Breast epithelium (tissue), 4 donors: ENCODE measurements around the gene RBM33. TPM values are rescaled to one million over a fixed set of nuclear protein-coding genes. Genes with fewer than 3 reads are reported as not detected.
A peak's percentile ranks its signal among the peaks of the same experiment; 100 is the strongest.

Source experiments
- DNase-seq, 2 donors: peaks; one replicate each; pipeline ENCODE4 v3.0.0-alpha.2; 2019; ENCODE audit warnings: low spot score in 2 of 2
- H3K27ac ChIP-seq, 2 donors: fragments of 200-600 bp; sonication (generic) in 1 of 2; one replicate each; pipeline ENCODE4 v1.5.1; 2016 to 2019; ENCODE audit warnings: mild to moderate bottlenecking in 1 of 2
- H3K27me3 ChIP-seq, 2 donors: fragments of 200-600 bp; sonication (generic) in 1 of 2; one replicate each; pipeline versions ENCODE4 v1.5.1 to v1.6.0; 2017 to 2019; ENCODE audit warnings: control low read depth in 1 of 2, mild to moderate bottlenecking in 1 of 2
- H3K36me3 ChIP-seq: fragments of 200-600 bp; one replicate; pipeline ENCODE4 v1.5.1; 2019
- H3K4me1 ChIP-seq, 2 donors: fragments of 200-600 bp; sonication (generic); one replicate each; pipeline ENCODE4 v1.5.1; 2016 to 2019; ENCODE audit warnings: control low read depth in 1 of 2
- H3K4me3 ChIP-seq, 3 donors: fragments of 200-600 bp; sonication (generic); 1 replicate in 2 of 3; 2 replicates in 1 of 3; pipeline ENCODE4 v1.5.1; 2016 to 2019; ENCODE audit warnings: mild to moderate bottlenecking in 3 of 3, moderate library complexity in 2 of 3
- H3K9me3 ChIP-seq, 2 donors: fragments of 200-600 bp; sonication (generic) in 1 of 2; one replicate each; pipeline ENCODE4 v1.5.1; 2016 to 2019; ENCODE audit warnings: control low read depth in 1 of 2
- CTCF ChIP-seq, 3 donors: fragments of 450-650 bp; IDR thresholded peaks; one replicate each; pipeline ENCODE4 v1.5.1; 2016 to 2017; ENCODE audit warnings: antibody characterized with exemption in 3 of 3, mild to moderate bottlenecking in 3 of 3, moderate library complexity in 3 of 3
- POLR2A ChIP-seq: fragments of 450-650 bp; IDR thresholded peaks from one replicate; pipeline ENCODE4 v1.6.1; 2016; ENCODE audit warnings: antibody characterized with exemption, mild to moderate bottlenecking, moderate library complexity
- POLR2AphosphoS5 ChIP-seq, 3 donors: sonication (generic); formaldehyde crosslinking; IDR thresholded peaks; one replicate each; pipeline ENCODE4 v1.6.1; 2017; ENCODE audit warnings: antibody characterized with exemption in 3 of 3
- intact Hi-C: fragments of 100-400 bp; cut with DNase I; formaldehyde crosslinking; loops from one replicate; pipeline ENCODE4 v1.15.1; 2023; ENCODE audit warnings: low total_unique reads
- total RNA-seq, 3 donors: library from RNA; depleted of rRNA; stranded (reverse); fragments of >200 nt; gene quantifications; one replicate each; pipeline ENCODE4 v1.1.0, GENCODE V29; 2016

RBM33 gene
- total RNA-seq, 3 donors from 2014 or later: 34.9 to 58.8 (median 46.5) TPM

GRCh38 chr7:155770241-155770640 is 125.8 kb downstream of the RBM33 start:
- Histone ChIP-seq H3K36me3 (no peaks in the 10 kb centered on the region), H3K27ac (peak overlapping the region; percentile 60 to 86), H3K4me3 (no peak overlapping the region), H3K9me3 (no peaks in the 10 kb centered on the region), H3K27me3 (no peaks in the 10 kb centered on the region), H3K4me1 (no peaks in the 10 kb centered on the region)
- no peak for DNase-seq
- no peak for TF ChIP-seq POLR2AphosphoS5 (IDR thresholded peaks at IDR 0.05)
- intact Hi-C loops: no loop called here

GRCh38 chr7:155773531-155773930 is 129.1 kb downstream of the RBM33 start:
- H3K4me1 ChIP-seq: no peaks in the 10 kb centered on the region
- no peak overlapping the region for H3K4me3 ChIP-seq
- no peaks in the 10 kb centered on the region for H3K9me3 ChIP-seq
- H3K27ac ChIP-seq: no peak overlapping the region
- no peak for TF ChIP-seq POLR2AphosphoS5 (IDR thresholded peaks at IDR 0.05)
- no peaks in the 10 kb centered on the region for H3K36me3 ChIP-seq
- no peak for DNase-seq
- no peaks in the 10 kb centered on the region for H3K27me3 ChIP-seq
- intact Hi-C loops: no loop called here

- H3K27me3 ChIP-seq: no peaks in the 10 kb centered on the region
- H3K36me3 ChIP-seq: no peaks in the 10 kb centered on the region
- TF ChIP-seq CTCF (IDR thresholded peaks at IDR 0.05) (no peak), POLR2A (no peak), POLR2AphosphoS5 (IDR thresholded peaks at IDR 0.05) (no peak)
- no peaks in the 10 kb centered on the region for H3K4me1 ChIP-seq
- intact Hi-C loops: no loop called here
- no peak overlapping the region for H3K27ac ChIP-seq
- H3K4me3 ChIP-seq: no peak overlapping the region
- no peak for DNase-seq
- H3K9me3 ChIP-seq: no peaks in the 10 kb centered on the region
These were observed 130.5 kb downstream of the RBM33 start for GRCh38 chr7:155774947-155775346.

GRCh38 chr7:155775691-155776090 is 131.2 kb downstream of the RBM33 start:
- intact Hi-C loops: no loop called here
- TF ChIP-seq POLR2A (no peak), POLR2AphosphoS5 (IDR thresholded peaks at IDR 0.05) (no peak), CTCF (IDR thresholded peaks at IDR 0.05) (no peak)
- Histone ChIP-seq H3K4me1 (no peaks in the 10 kb centered on the region), H3K36me3 (no peaks in the 10 kb centered on the region), H3K27me3 (no peaks in the 10 kb centered on the region), H3K4me3 (no peak overlapping the region), H3K9me3 (no peaks in the 10 kb centered on the region), H3K27ac (peak overlapping the region in 1 of 2 donors; percentile 30)
- no peak for DNase-seq

- H3K9me3 ChIP-seq: no peaks in the 10 kb centered on the region
- no peak overlapping the region for H3K4me3 ChIP-seq
- intact Hi-C loops: no loop called here
- TF ChIP-seq CTCF (IDR thresholded peaks at IDR 0.05) (no peak), POLR2AphosphoS5 (IDR thresholded peaks at IDR 0.05) (no peak), POLR2A (no peak)
- no peaks in the 10 kb centered on the region for H3K4me1 ChIP-seq
- H3K27ac ChIP-seq: no peak overlapping the region
- DNase-seq: no peak
- no peaks in the 10 kb centered on the region for H3K27me3 ChIP-seq
- H3K36me3 ChIP-seq: no peaks in the 10 kb centered on the region
These were observed 132.1 kb downstream of the RBM33 start for GRCh38 chr7:155776606-155777005.

- Histone ChIP-seq H3K27ac (no peak overlapping the region), H3K4me1 (no peaks in the 10 kb centered on the region), H3K4me3 (no peak overlapping the region), H3K36me3 (no peaks in the 10 kb centered on the region), H3K27me3 (no peaks in the 10 kb centered on the region), H3K9me3 (no peaks in the 10 kb centered on the region)
- intact Hi-C loops: no loop called here
- TF ChIP-seq CTCF (IDR thresholded peaks at IDR 0.05) (no peak), POLR2A (no peak), POLR2AphosphoS5 (IDR thresholded peaks at IDR 0.05) (no peak)
- DNase-seq: no peak
These were observed 133.9 kb downstream of the RBM33 start for GRCh38 chr7:155778349-155778748.
